Uterus (tissue), 4 donors: ENCODE measurements around the gene CCDC117. TPM values are rescaled to one million over a fixed set of nuclear protein-coding genes. Genes with fewer than 3 reads are reported as not detected.

ENCODE experiments used
- DNase-seq, 2 donors: peaks; one replicate each; pipeline ENCODE4 v3.0.0-alpha.2; 2019 to 2020
- H3K27ac ChIP-seq, 2 donors: fragments of 200-600 bp; sonication (generic); 1 replicate in 1 of 2; 2 replicates in 1 of 2; pipeline ENCODE4 v1.5.1; 2016 to 2018
- H3K27me3 ChIP-seq, 2 donors: fragments of 200-600 bp; sonication (generic); one replicate each; pipeline ENCODE4 v1.5.1; 2018 to 2019; ENCODE audit warnings: control low read depth in 1 of 2
- H3K36me3 ChIP-seq, 2 donors: fragments of 200-600 bp; sonication (generic); one replicate each; pipeline ENCODE4 v1.5.1; 2019; ENCODE audit warnings: control low read depth in 1 of 2
- H3K4me1 ChIP-seq, 2 donors: fragments of 200-600 bp; sonication (generic); one replicate each; pipeline ENCODE4 v1.5.1; 2018 to 2019; ENCODE audit warnings: control low read depth in 1 of 2
- H3K4me3 ChIP-seq, 2 donors: fragments of 200-600 bp; sonication (generic); 1 replicate in 1 of 2; 2 replicates in 1 of 2; pipeline ENCODE4 v1.5.1; 2018 to 2019; ENCODE audit warnings: mild to moderate bottlenecking in 1 of 2
- H3K9me3 ChIP-seq, 2 donors: fragments of 200-600 bp; sonication (generic); one replicate each; pipeline ENCODE4 v1.5.1; 2019; ENCODE audit warnings: control low read depth in 1 of 2
- POLR2A ChIP-seq, 2 donors: fragments of 450-650 bp; IDR thresholded peaks; one replicate each; pipeline ENCODE4 v1.6.1; 2016; ENCODE audit warnings: antibody characterized with exemption in 2 of 2, mild to moderate bottlenecking in 1 of 2, moderate library complexity in 1 of 2
- intact Hi-C: fragments of 100-400 bp; cut with DNase I; formaldehyde crosslinking; loops from one replicate; pipeline ENCODE4 v1.15.1; 2023; ENCODE audit warnings: low total_unique reads
- small RNA-seq: library from RNA; depleted of rRNA; stranded (forward); fragments of <200 nt; gene quantifications from one replicate; pipeline ENCODE3, GENCODE V24; 2016
- total RNA-seq, 4 donors: library from RNA; depleted of rRNA in 3 of 4; stranded (reverse); fragments of >200 nt in 3 of 4; gene quantifications; one replicate each; pipeline versions ENCODE4 v1.1.0 to v1.2.4, GENCODE V29; 2014 to 2023
- TF ChIP-seq, protein P1 (sequence below), 4 experiments: fragments of 200-600 bp in 2 of 4; fragments of 450-650 bp in 2 of 4; sonication (generic) in 2 of 4; IDR thresholded peaks; one replicate each; pipeline ENCODE4 v1.5.1; 2016 to 2019; ENCODE audit warnings: antibody characterized with exemption in 4 of 4, mild to moderate bottlenecking in 2 of 4, moderate library complexity in 1 of 4
- donor health status: DM: yes; HTN: yes; CAD: no.

CCDC117 gene
- total RNA-seq, 4 donors from 2014 or later = 13.8 to 49.8 (median 19.5) TPM

DNA sequence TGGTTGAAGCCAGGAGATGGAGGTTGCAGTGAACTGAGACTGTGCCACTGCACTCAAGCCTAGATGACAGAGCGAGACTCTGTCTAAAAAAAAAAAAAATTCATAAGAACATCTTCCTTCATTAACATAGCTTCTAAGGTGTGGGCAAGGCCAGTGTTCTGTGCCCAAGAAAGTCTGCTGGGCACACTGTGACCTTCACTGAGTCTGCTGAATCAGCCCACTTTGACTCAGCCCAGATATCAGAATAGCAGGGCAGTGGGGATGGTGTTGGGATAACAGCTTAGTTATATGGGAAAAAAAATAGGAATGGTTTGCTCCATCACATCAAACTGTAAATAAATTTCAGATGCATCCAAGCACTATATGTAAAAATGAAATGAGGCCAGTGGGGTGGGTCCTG lies 60.2 kb downstream of the CCDC117 start:
- Histone ChIP-seq H3K36me3 (no peaks in the 10 kb centered on the region), H3K27ac (no peak overlapping the region), H3K4me1 (no peaks in the 10 kb centered on the region), H3K9me3 (no peaks in the 10 kb centered on the region), H3K27me3 (no peaks in the 10 kb centered on the region), H3K4me3 (no peak overlapping the region)
- DNase-seq = no peak
- TF ChIP-seq POLR2A (IDR thresholded peaks at IDR 0.05) = no peak
- intact Hi-C loops = no loop called here

DNA sequence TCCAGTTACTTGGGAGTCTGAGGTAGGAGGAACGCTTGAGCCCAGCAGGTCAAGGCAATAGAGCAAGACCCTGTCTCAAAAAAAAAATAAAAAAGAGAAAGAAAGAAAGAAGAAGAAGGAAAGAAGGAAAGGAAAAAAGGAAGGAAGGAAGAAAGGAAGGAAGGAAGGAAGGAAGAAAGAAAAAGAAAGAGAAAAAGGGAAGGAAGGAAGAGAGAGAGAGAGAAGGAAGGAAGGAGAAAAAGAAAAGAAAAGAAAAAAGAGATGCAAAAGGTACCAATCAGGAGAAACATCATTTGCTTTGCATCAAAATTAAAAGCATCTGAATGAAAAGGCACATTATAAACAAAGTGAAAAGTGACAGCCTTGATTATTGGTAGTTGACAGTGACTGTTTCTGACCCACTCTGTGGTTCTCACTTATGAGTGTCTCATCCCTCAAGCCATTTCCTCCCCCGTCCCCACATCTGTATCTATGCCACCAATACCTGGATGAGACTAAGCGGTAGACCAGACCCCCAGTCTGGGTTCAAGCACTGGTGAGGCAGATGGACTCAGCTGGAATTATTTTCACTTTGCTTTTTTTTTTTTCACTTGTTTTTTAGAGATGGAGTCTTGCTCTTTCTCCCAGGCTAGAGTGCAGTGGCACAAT lies 60.9 kb downstream of the CCDC117 start:
- Histone ChIP-seq H3K36me3 (no peaks in the 10 kb centered on the region), H3K4me3 (no peak overlapping the region), H3K27me3 (no peaks in the 10 kb centered on the region), H3K27ac (no peak overlapping the region), H3K4me1 (no peaks in the 10 kb centered on the region), H3K9me3 (no peaks in the 10 kb centered on the region)
- DNase-seq = no peak
- intact Hi-C loops = no loop called here
- TF ChIP-seq POLR2A (IDR thresholded peaks at IDR 0.05) = no peak
- TF ChIP-seq, protein P1, sequence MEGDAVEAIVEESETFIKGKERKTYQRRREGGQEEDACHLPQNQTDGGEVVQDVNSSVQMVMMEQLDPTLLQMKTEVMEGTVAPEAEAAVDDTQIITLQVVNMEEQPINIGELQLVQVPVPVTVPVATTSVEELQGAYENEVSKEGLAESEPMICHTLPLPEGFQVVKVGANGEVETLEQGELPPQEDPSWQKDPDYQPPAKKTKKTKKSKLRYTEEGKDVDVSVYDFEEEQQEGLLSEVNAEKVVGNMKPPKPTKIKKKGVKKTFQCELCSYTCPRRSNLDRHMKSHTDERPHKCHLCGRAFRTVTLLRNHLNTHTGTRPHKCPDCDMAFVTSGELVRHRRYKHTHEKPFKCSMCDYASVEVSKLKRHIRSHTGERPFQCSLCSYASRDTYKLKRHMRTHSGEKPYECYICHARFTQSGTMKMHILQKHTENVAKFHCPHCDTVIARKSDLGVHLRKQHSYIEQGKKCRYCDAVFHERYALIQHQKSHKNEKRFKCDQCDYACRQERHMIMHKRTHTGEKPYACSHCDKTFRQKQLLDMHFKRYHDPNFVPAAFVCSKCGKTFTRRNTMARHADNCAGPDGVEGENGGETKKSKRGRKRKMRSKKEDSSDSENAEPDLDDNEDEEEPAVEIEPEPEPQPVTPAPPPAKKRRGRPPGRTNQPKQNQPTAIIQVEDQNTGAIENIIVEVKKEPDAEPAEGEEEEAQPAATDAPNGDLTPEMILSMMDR (IDR thresholded peaks at IDR 0.05) = no peak

DNA sequence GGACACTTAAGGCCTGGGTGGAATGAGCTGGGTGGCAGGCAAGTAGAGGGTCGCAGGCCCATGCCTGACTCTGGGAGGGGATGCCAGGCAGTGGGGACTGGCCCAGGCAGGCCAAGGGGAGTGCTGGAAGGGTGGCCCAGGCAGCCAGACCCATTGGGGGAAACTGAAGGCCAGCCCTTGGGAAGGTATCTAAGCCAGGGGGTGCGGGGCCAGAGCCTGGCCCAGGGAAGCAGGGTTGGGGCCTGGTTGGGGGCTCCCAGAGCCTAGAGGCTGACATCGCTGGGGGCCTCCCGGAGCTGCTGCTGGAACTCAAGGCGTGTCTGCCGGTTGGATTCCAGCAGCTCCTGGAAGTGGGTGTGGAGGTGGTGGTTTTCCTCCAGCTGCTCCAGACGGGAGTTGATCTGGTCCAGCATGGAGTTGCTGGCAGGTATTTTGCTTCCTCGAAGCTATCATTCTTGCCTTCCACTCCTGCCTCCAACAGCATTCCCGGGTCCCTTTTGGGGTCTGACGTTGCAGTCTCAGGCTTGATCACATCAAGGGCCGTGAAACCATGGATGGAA lies 63.2 kb downstream of the CCDC117 start:
- no peaks in the 10 kb centered on the region for H3K4me1 ChIP-seq
- no peak overlapping the region for H3K27ac ChIP-seq
- no peak overlapping the region for H3K4me3 ChIP-seq
- H3K9me3 ChIP-seq = no peaks in the 10 kb centered on the region
- H3K27me3 ChIP-seq = no peaks in the 10 kb centered on the region
- no peak for DNase-seq
- TF ChIP-seq, protein P1 (IDR thresholded peaks at IDR 0.05) = no peak
- TF ChIP-seq POLR2A (IDR thresholded peaks at IDR 0.05) = no peak
- H3K36me3 ChIP-seq = no peaks in the 10 kb centered on the region
- intact Hi-C loops = no loop called here

DNA sequence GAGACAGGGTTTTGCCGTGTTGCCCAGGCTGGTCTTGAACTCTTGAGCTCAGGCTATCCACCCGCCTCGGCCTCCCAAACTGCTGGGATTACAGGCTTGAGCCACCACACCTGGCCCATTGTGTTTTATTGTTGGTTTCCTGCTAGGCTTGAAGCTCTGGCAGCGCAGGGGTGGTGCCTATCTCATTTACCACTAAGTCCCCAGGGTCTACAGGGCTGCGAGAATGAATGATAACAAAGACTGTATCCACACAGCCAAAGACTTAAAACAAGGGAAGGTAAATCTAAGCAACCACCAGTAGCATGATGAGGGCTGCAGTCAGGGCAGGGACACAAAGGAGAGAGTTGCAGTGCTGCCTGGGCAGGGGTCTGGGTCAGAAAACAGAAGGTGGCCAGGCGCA lies 65.1 kb downstream of the CCDC117 start:
- intact Hi-C loops = no loop called here

More for the DNA sequence above, 65.1 kb downstream of the CCDC117 start:
- TF ChIP-seq POLR2A (IDR thresholded peaks at IDR 0.05) = no peak
- TF ChIP-seq, protein P1 (IDR thresholded peaks at IDR 0.05) = no peak
- no peak for DNase-seq
- H3K36me3 ChIP-seq = no peaks in the 10 kb centered on the region
- no peak overlapping the region for H3K27ac ChIP-seq
- no peaks in the 10 kb centered on the region for H3K9me3 ChIP-seq
- no peaks in the 10 kb centered on the region for H3K4me1 ChIP-seq
- H3K4me3 ChIP-seq = no peak overlapping the region
- H3K27me3 ChIP-seq = no peaks in the 10 kb centered on the region

Small RNA genes within 50 kb of the gene (small RNA-seq; reads per million reads assigned to genes)
- not detected for gene Z93930.1

Other genes with a start within 250 kb of the CCDC117 start
- 100 to 1,000 TPM in 2 of 4 donors, 10 to 100 TPM in 2; 43.8 to 130 (median 92.0) TPM for gene TTC28, start 92.9 kb upstream of the CCDC117 start, total RNA-seq
- 10 to 100 TPM in 1 of 4 donors, 1 to 10 TPM in 1, under 1 TPM in 1, not detected in 1; 0.26 to 14.5 (median 8.4) TPM for gene CHEK2, start 30.9 kb upstream of the CCDC117 start, total RNA-seq
- 10 to 100 TPM; 13.6 to 52.4 (median 15.9) TPM for gene HSCB, start 30.7 kb upstream of the CCDC117 start, total RNA-seq
- 100 to 1,000 TPM in 3 of 4 donors, 10 to 100 TPM in 1; 64.0 to 231 (median 163) TPM for gene XBP1, start 27.9 kb downstream of the CCDC117 start, total RNA-seq
- 10 to 100 TPM in 2 of 4 donors, 1 to 10 TPM in 2; 6.1 to 23.2 (median 12.0) TPM for gene ZNRF3, start 110.9 kb downstream of the CCDC117 start, total RNA-seq